ENCODE measurements around the gene AMELY. TPM values are rescaled to one million over a fixed set of nuclear protein-coding genes. Genes with fewer than 3 reads are reported as not detected.
"Not testable (repeated sequence)": the region's sequence is repeated elsewhere in the genome, so short reads cannot be mapped to it uniquely, and the experiment has no call there.

AMELY gene
- polyA plus RNA-seq, 3 donors: 0.17 TPM; not detected in 2

DNA sequence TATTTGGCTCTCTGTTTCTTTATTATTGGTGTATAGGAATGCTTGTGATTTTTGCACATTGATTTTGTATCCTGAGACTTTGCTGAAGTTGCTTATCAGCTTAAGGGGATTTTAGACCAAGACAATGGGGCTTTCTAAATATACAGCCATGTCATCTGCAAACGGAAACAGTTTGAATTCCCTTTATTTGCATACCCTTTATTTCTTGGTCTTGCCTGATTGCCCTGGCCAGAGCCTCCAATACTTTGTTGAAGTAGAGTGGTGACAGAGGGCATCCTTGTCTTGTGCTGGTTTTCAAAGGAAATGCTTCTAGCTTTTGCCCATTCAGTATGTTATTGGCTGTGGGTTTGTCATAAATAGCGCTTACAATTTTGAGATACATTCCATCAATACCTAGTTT is 68.9 kb downstream of the AMELY start:
- not testable (repeated sequence) for DNase-seq (ENCODE audit: extremely low read depth in 1 of 11, low read depth in 9 of 11, low spot score in 4 of 11)

Other genes with a start within 250 kb of the AMELY start
- 1 to 10 TPM in 2 of 3 donors, under 1 TPM in 1; 0.09 to 3.5 (median 3.4) TPM for gene TBL1Y, start 1.1 kb downstream of the AMELY start, polyA plus RNA-seq (ENCODE audit: insufficient read length in 3 of 3)

All from renal cortex interstitium (tissue), 11 donors.